ENCODE results near the gene RFX3.

The RFX3 gene

DNA sequence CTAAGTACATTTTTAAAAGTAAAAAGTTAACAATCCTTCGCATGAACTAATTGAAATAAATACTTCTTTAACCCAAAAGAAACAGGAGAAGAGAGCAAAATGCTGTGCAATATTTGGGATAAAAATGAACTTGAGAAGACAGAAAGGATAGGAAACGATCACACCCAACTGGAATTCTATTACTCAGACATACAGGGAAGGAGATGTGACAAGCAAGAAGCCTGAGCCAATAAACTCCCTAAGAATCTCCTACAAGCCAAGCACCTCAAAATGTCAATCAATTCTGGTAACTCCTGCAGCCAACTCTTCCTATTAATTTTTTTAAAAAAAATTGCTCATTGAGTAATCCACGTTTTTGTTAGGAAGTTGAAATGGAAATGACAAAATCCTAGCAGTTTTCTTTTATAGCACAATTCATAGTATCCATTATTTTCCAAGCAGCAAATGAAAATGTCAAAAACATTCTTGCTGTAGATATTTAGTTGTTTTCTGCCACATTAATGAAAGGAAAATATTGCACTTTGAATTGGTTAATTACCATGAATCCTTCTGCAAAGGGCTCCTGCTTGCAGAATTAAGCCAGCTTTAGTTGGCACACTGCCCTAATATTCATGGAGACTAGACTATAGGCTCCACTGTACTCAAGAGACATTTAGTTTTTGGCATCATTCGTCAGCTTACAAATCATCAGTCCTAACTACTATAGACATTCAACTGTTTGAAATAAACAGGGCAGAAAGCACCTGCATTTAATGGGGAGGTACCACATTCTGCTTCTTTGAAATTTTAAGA lies 89.0 kb downstream of the RFX3 start:
- no peak overlapping the region for H3K4me3 ChIP-seq (ENCODE audit: insufficient read depth, low read depth, low read length)
- H3K4me1 ChIP-seq (ENCODE audit: control insufficient read depth, insufficient read depth, low read length), result no peaks in the 10 kb centered on the region
- 95 to 100% methylated on average over 2 to 3 of the region's 4 CpGs for WGBS, 2 experiments
- H3K27ac ChIP-seq (ENCODE audit: insufficient read depth, low read depth, low read length, poor library complexity, severe bottlenecking), result no peak overlapping the region
- H3K9me3 ChIP-seq (ENCODE audit: control insufficient read depth, low read length), result no peaks in the 10 kb centered on the region
- H3K36me3 ChIP-seq (ENCODE audit: control insufficient read depth, insufficient read depth, low read length), result no peaks in the 10 kb centered on the region
- H3K27me3 ChIP-seq (ENCODE audit: control insufficient read depth, insufficient read depth, low read length, poor library complexity, severe bottlenecking), result no peaks in the 10 kb centered on the region

DNA sequence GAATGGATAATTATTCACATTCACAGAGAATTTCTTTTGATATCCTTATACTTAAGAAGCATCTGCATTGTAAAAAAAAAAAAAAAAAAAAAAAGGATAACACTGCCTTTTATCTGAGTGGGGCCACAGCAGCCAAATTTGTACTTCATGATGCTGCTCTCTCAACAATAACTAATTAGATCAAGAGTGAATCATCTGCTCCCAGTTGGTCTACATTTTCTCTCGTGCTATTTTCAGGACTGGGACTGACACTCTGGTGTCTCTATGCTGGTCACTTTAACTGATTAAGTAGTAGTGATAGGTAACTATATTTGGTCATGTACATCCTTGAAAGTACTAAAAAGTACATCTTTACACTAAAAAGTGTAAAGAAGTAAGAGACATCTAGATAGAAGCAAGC lies 90.1 kb downstream of the RFX3 start:
- no peak overlapping the region for H3K4me3 ChIP-seq (ENCODE audit: insufficient read depth, low read depth, low read length)
- H3K9me3 ChIP-seq (ENCODE audit: control insufficient read depth, low read length), result no peaks in the 10 kb centered on the region
- H3K27me3 ChIP-seq (ENCODE audit: control insufficient read depth, insufficient read depth, low read length, poor library complexity, severe bottlenecking), result no peaks in the 10 kb centered on the region
- 92 to 93% methylated on average over 1 of the region's 1 CpG for WGBS, 2 experiments
- no peak overlapping the region for H3K27ac ChIP-seq (ENCODE audit: insufficient read depth, low read depth, low read length, poor library complexity, severe bottlenecking)
- H3K4me1 ChIP-seq (ENCODE audit: control insufficient read depth, insufficient read depth, low read length), result no peaks in the 10 kb centered on the region
- no peaks in the 10 kb centered on the region for H3K36me3 ChIP-seq (ENCODE audit: control insufficient read depth, insufficient read depth, low read length)

DNA sequence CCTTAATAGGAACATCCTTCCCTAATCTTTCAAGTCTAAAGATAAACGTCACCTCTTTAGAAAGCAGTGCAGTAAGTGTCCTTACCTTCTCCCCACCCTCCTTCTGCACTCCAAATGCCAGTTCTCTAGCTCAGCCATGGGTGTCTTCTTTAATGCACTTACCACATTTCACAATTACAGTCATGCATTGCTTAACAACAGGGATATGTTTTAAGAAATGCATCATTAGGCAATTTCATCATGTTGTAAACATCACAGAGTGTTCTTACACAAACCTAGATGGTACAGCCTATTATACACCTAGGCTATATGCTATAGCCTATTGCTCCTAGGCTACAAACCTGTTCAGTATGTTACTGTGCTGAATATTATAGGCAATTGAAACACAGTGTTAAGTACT lies 91.2 kb downstream of the RFX3 start:
- WGBS, 2 experiments, result 92 to 98% methylated on average over 1 of the region's 1 CpG
- H3K27ac ChIP-seq (ENCODE audit: insufficient read depth, low read depth, low read length, poor library complexity, severe bottlenecking), result no peak overlapping the region
- no peaks in the 10 kb centered on the region for H3K9me3 ChIP-seq (ENCODE audit: control insufficient read depth, low read length)
- H3K36me3 ChIP-seq (ENCODE audit: control insufficient read depth, insufficient read depth, low read length), result no peaks in the 10 kb centered on the region
- no peaks in the 10 kb centered on the region for H3K27me3 ChIP-seq (ENCODE audit: control insufficient read depth, insufficient read depth, low read length, poor library complexity, severe bottlenecking)
- no peak overlapping the region for H3K4me3 ChIP-seq (ENCODE audit: insufficient read depth, low read depth, low read length)
- no peaks in the 10 kb centered on the region for H3K4me1 ChIP-seq (ENCODE audit: control insufficient read depth, insufficient read depth, low read length)

DNA sequence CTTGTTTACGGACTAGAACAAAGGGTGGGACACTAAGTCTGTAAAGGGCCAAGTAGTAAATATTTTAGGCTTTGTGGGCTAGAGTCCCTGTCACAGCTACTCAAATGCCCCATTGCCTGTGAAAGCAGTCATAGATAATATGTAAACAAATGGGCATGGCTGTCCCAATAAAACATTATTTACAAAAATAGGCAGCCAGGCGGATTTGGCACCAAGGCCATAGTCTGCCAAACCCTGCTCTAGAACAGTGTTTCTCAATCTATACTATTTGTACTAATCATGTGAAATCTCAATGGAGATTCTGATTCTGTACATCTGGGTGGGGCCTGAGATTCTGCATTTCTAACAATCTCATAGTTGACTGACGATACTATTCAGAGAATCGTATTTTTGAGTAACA lies 92.0 kb downstream of the RFX3 start:
- no peaks in the 10 kb centered on the region for H3K27me3 ChIP-seq (ENCODE audit: control insufficient read depth, insufficient read depth, low read length, poor library complexity, severe bottlenecking)
- H3K27ac ChIP-seq (ENCODE audit: insufficient read depth, low read depth, low read length, poor library complexity, severe bottlenecking), result no peak overlapping the region
- H3K36me3 ChIP-seq (ENCODE audit: control insufficient read depth, insufficient read depth, low read length), result no peaks in the 10 kb centered on the region
- no peaks in the 10 kb centered on the region for H3K9me3 ChIP-seq (ENCODE audit: control insufficient read depth, low read length)
- H3K4me1 ChIP-seq (ENCODE audit: control insufficient read depth, insufficient read depth, low read length), result no peaks in the 10 kb centered on the region
- no peak overlapping the region for H3K4me3 ChIP-seq (ENCODE audit: insufficient read depth, low read depth, low read length)
- WGBS, 2 experiments, result 95% methylated on average over 3 to 4 of the region's 4 CpGs

DNA sequence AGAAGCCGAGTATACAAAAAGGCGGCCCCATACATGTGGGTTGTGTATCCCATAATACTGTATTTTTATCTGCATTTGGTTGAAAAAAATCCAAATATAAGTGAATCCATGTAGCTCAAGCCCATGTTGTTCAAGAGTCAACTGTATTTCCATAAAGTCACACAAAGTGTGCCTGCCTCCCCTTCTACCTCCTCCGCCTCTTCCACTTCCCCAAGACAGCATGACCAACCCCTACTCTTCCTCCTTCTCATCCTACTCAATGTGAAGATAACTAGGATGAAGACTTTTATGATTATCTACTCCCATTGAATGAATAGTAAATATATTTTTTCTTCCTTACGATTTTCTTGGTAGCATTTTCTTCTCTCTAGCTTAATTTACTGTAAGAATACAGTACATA lies 92.7 kb downstream of the RFX3 start:
- no peaks in the 10 kb centered on the region for H3K9me3 ChIP-seq (ENCODE audit: control insufficient read depth, low read length)
- H3K4me1 ChIP-seq (ENCODE audit: control insufficient read depth, insufficient read depth, low read length), result no peaks in the 10 kb centered on the region
- no peak overlapping the region for H3K4me3 ChIP-seq (ENCODE audit: insufficient read depth, low read depth, low read length)
- no peaks in the 10 kb centered on the region for H3K27me3 ChIP-seq (ENCODE audit: control insufficient read depth, insufficient read depth, low read length, poor library complexity, severe bottlenecking)
- WGBS, 2 experiments, result 100% methylated on average over 3 of the region's 4 CpGs
- H3K36me3 ChIP-seq (ENCODE audit: control insufficient read depth, insufficient read depth, low read length), result no peaks in the 10 kb centered on the region
- H3K27ac ChIP-seq (ENCODE audit: insufficient read depth, low read depth, low read length, poor library complexity, severe bottlenecking), result no peak overlapping the region

- no peaks in the 10 kb centered on the region for H3K27me3 ChIP-seq (ENCODE audit: control insufficient read depth, insufficient read depth, low read length, poor library complexity, severe bottlenecking)
- H3K27ac ChIP-seq (ENCODE audit: insufficient read depth, low read depth, low read length, poor library complexity, severe bottlenecking), result no peak overlapping the region
- WGBS, 2 experiments, result 96% methylated on average over 3 of the region's 3 CpGs
- H3K4me3 ChIP-seq (ENCODE audit: insufficient read depth, low read depth, low read length), result no peak overlapping the region
- no peaks in the 10 kb centered on the region for H3K9me3 ChIP-seq (ENCODE audit: control insufficient read depth, low read length)
- H3K36me3 ChIP-seq (ENCODE audit: control insufficient read depth, insufficient read depth, low read length), result no peaks in the 10 kb centered on the region
- H3K4me1 ChIP-seq (ENCODE audit: control insufficient read depth, insufficient read depth, low read length), result no peaks in the 10 kb centered on the region
Observed at GRCh38 chr9:3431890-3432289, 93.9 kb downstream of the RFX3 start.

DNA sequence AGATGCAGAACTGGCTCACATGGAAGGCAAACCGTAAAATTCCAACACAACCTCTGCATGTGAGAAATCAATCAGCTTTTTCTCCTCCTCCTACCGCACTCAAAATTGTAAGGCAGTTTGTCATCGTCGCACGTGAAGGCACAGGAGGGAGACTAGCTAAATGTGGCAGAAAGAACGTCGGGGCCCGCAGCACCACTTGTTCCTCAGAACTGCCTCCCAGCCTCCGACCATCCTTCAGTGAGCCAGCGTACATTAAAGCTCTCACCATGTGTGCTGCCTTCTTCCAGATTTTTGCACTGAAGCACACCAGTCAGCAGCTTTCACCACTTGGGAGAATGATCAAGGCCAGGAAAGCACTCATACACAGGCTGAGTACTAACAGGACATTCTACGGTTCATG lies 105.9 kb downstream of the RFX3 start:
- no peaks in the 10 kb centered on the region for H3K36me3 ChIP-seq (ENCODE audit: control insufficient read depth, insufficient read depth, low read length)

GRCh38 chr9:3415906-3416305 lies 109.9 kb downstream of the RFX3 start:
- H3K4me3 ChIP-seq (ENCODE audit: insufficient read depth, low read depth, low read length), result no peak overlapping the region
- H3K27me3 ChIP-seq (ENCODE audit: control insufficient read depth, insufficient read depth, low read length, poor library complexity, severe bottlenecking), result no peaks in the 10 kb centered on the region
- H3K9me3 ChIP-seq (ENCODE audit: control insufficient read depth, low read length), result no peaks in the 10 kb centered on the region
- H3K27ac ChIP-seq (ENCODE audit: insufficient read depth, low read depth, low read length, poor library complexity, severe bottlenecking), result no peak overlapping the region
- H3K36me3 ChIP-seq (ENCODE audit: control insufficient read depth, insufficient read depth, low read length), result no peaks in the 10 kb centered on the region
- H3K4me1 ChIP-seq (ENCODE audit: control insufficient read depth, insufficient read depth, low read length), result no peaks in the 10 kb centered on the region

More for the DNA sequence above, 105.9 kb downstream of the RFX3 start:
- 92 to 94% methylated on average over 11 of the region's 11 CpGs for WGBS, 2 experiments
- no peaks in the 10 kb centered on the region for H3K4me1 ChIP-seq (ENCODE audit: control insufficient read depth, insufficient read depth, low read length)
- no peaks in the 10 kb centered on the region for H3K9me3 ChIP-seq (ENCODE audit: control insufficient read depth, low read length)
- no peaks in the 10 kb centered on the region for H3K27me3 ChIP-seq (ENCODE audit: control insufficient read depth, insufficient read depth, low read length, poor library complexity, severe bottlenecking)
- H3K27ac ChIP-seq (ENCODE audit: insufficient read depth, low read depth, low read length, poor library complexity, severe bottlenecking), result no peak overlapping the region
- H3K4me3 ChIP-seq (ENCODE audit: insufficient read depth, low read depth, low read length), result no peak overlapping the region

GRCh38 chr9:3413984-3414383 lies 111.8 kb downstream of the RFX3 start:
- no peaks in the 10 kb centered on the region for H3K36me3 ChIP-seq (ENCODE audit: control insufficient read depth, insufficient read depth, low read length)
- no peak overlapping the region for H3K4me3 ChIP-seq (ENCODE audit: insufficient read depth, low read depth, low read length)
- no peaks in the 10 kb centered on the region for H3K9me3 ChIP-seq (ENCODE audit: control insufficient read depth, low read length)
- H3K27ac ChIP-seq (ENCODE audit: insufficient read depth, low read depth, low read length, poor library complexity, severe bottlenecking), result no peak overlapping the region
- no peaks in the 10 kb centered on the region for H3K27me3 ChIP-seq (ENCODE audit: control insufficient read depth, insufficient read depth, low read length, poor library complexity, severe bottlenecking)
- H3K4me1 ChIP-seq (ENCODE audit: control insufficient read depth, insufficient read depth, low read length), result no peaks in the 10 kb centered on the region

- Histone ChIP-seq H3K4me1 (ENCODE audit: control insufficient read depth, insufficient read depth, low read length) (no peaks in the 10 kb centered on the region), H3K36me3 (ENCODE audit: control insufficient read depth, insufficient read depth, low read length) (no peaks in the 10 kb centered on the region), H3K4me3 (ENCODE audit: insufficient read depth, low read depth, low read length) (no peak overlapping the region), H3K27ac (ENCODE audit: insufficient read depth, low read depth, low read length, poor library complexity, severe bottlenecking) (no peak overlapping the region), H3K27me3 (ENCODE audit: control insufficient read depth, insufficient read depth, low read length, poor library complexity, severe bottlenecking) (no peaks in the 10 kb centered on the region), H3K9me3 (ENCODE audit: control insufficient read depth, low read length) (no peaks in the 10 kb centered on the region)
- 90 to 95% methylated on average over 3 to 4 of the region's 4 CpGs for WGBS, 2 experiments
Observed at GRCh38 chr9:3410461-3410860, 115.3 kb downstream of the RFX3 start.

GRCh38 chr9:3409453-3409852 lies 116.3 kb downstream of the RFX3 start:
- no peaks in the 10 kb centered on the region for H3K36me3 ChIP-seq (ENCODE audit: control insufficient read depth, insufficient read depth, low read length)
- no peak overlapping the region for H3K4me3 ChIP-seq (ENCODE audit: insufficient read depth, low read depth, low read length)
- no peak overlapping the region for H3K27ac ChIP-seq (ENCODE audit: insufficient read depth, low read depth, low read length, poor library complexity, severe bottlenecking)
- 93 to 100% methylated on average over 1 of the region's 1 CpG for WGBS, 2 experiments
- H3K9me3 ChIP-seq (ENCODE audit: control insufficient read depth, low read length), result no peaks in the 10 kb centered on the region
- H3K27me3 ChIP-seq (ENCODE audit: control insufficient read depth, insufficient read depth, low read length, poor library complexity, severe bottlenecking), result no peaks in the 10 kb centered on the region
- H3K4me1 ChIP-seq (ENCODE audit: control insufficient read depth, insufficient read depth, low read length), result no peaks in the 10 kb centered on the region
